IMR-90 (cell line): ENCODE results near the gene GSPT1. TPM values are rescaled to one million over a fixed set of nuclear protein-coding genes. Genes with fewer than 3 reads are reported as not detected.

ENCODE experiments used
- ATAC-seq: fragments of 200-7000 bp; cut with Tn5 transposase; 2 replicates; pipeline ENCODE4 v1.9.1; 2020; ENCODE audit warnings: low read depth, mild to moderate bottlenecking, moderate library complexity
- BruUV-seq: library from RNA; stranded (reverse); fragments of 400-500 nt; replicated peaks from 2 replicates; lab custom pipeline; 2021; lab: Mats Ljungman, UMichigan
- CTCF ChIA-PET: fragments of 300-600 bp; formaldehyde crosslinking; extraction: SDS; loops from one replicate; lab custom pipeline; 2021; ENCODE audit warnings: antibody characterized with exemption; lab: Yijun Ruan, JAX
- POLR2A ChIA-PET: fragments of 300-600 bp; sonication (Branson Sonifier 250); formaldehyde crosslinking; loops from one replicate; lab custom pipeline; 2022; ENCODE audit warnings: antibody characterized with exemption; ENCODE audit not compliant: unreplicated experiment; lab: Charles Lee
- DNase-seq: peaks from one replicate; pipeline ENCODE4 v3.0.0; 2013
- H2AFZ ChIP-seq: replicated peaks from 2 replicates; pipeline ENCODE3; 2013; ENCODE audit warnings: low read length, mild to moderate bottlenecking; ENCODE audit not compliant: poor library complexity
- H2AK5ac ChIP-seq: 2 replicates; pipeline ENCODE4 v1.6.1; 2013; ENCODE audit warnings: low read depth, low read length, inconsistent platforms
- H2AK9ac ChIP-seq: replicated peaks from 2 replicates; pipeline ENCODE3; 2013; ENCODE audit warnings: mild to moderate bottlenecking, low read depth, low read length, moderate library complexity; ENCODE audit not compliant: poor library complexity
- H2BK120ac ChIP-seq: 2 replicates; pipeline ENCODE4 v1.6.1; 2013; ENCODE audit warnings: low read depth, low read length, inconsistent platforms
- H2BK15ac ChIP-seq: 3 replicates; pipeline ENCODE4 v1.6.1; 2013; ENCODE audit warnings: low read depth, low read length, inconsistent platforms
- H2BK20ac ChIP-seq: 2 replicates; pipeline ENCODE4 v1.6.1; 2013; ENCODE audit warnings: low read depth, mild to moderate bottlenecking, inconsistent platforms, low read length, moderate library complexity
- H2BK5ac ChIP-seq: 2 replicates; pipeline ENCODE4 v1.6.1; 2013; ENCODE audit warnings: mild to moderate bottlenecking, low read depth, low read length, inconsistent platforms; ENCODE audit not compliant: poor library complexity, severe bottlenecking
- H3K14ac ChIP-seq: replicated peaks from 2 replicates; pipeline ENCODE4 v1.6.1; 2013; ENCODE audit warnings: low read depth, low read length, inconsistent platforms
- H3K18ac ChIP-seq: 2 replicates; pipeline ENCODE4 v1.6.1; 2013; ENCODE audit warnings: low read depth, low read length, control low read depth
- H3K23ac ChIP-seq: 2 replicates; pipeline ENCODE4 v1.6.1; 2013; ENCODE audit warnings: low read depth, low read length, inconsistent platforms
- H3K27ac ChIP-seq: 2 replicates; pipeline ENCODE4 v1.5.1; 2013; ENCODE audit warnings: mild to moderate bottlenecking, control low read depth, low read length; ENCODE audit not compliant: insufficient read depth
- H3K27me3 ChIP-seq: 2 replicates; pipeline ENCODE4 v1.6.1; 2013; ENCODE audit warnings: low read length; ENCODE audit not compliant: control insufficient read depth, insufficient read depth
- H3K36me3 ChIP-seq: 2 replicates; pipeline ENCODE4 v1.6.1; 2013; ENCODE audit warnings: low read length, mixed read lengths; ENCODE audit not compliant: control insufficient read depth, insufficient read depth
- H3K4ac ChIP-seq: 2 replicates; pipeline ENCODE4 v1.6.1; 2013; ENCODE audit warnings: low read depth, low read length, inconsistent platforms
- H3K4me1 ChIP-seq: 2 replicates; pipeline ENCODE4 v1.6.1; 2013; ENCODE audit warnings: low read length, mixed read lengths; ENCODE audit not compliant: control insufficient read depth, insufficient read depth
- H3K4me2 ChIP-seq: 2 replicates; pipeline ENCODE4 v1.6.1; 2013; ENCODE audit warnings: low read depth, mild to moderate bottlenecking, control low read depth, low read length, moderate library complexity
- H3K4me3 ChIP-seq: 2 replicates; pipeline ENCODE4 v1.5.1; 2013; ENCODE audit warnings: low read depth, mild to moderate bottlenecking, control low read depth, low read length, moderate library complexity; ENCODE audit not compliant: insufficient read depth
- H3K56ac ChIP-seq: 2 replicates; pipeline ENCODE4 v1.6.1; 2013; ENCODE audit warnings: low read length, inconsistent platforms; ENCODE audit not compliant: insufficient read depth; ENCODE audit errors: extremely low read depth
- H3K79me1 ChIP-seq, 2 experiments: 2 replicates each; pipeline ENCODE4 v1.6.1; 2013; ENCODE audit warnings: low read length in 2 of 2, inconsistent platforms in 1 of 2, low read depth in 1 of 2
- H3K9ac ChIP-seq: 2 replicates; pipeline ENCODE4 v1.6.1; 2013; ENCODE audit warnings: low read depth, low read length, control low read depth
- H3K9me1 ChIP-seq: 2 replicates; pipeline ENCODE4 v1.6.1; 2013; ENCODE audit warnings: low read length, inconsistent platforms; ENCODE audit not compliant: insufficient read depth
- H3K9me3 ChIP-seq: 2 replicates; pipeline ENCODE4 v1.6.1; 2013; ENCODE audit warnings: low read length; ENCODE audit not compliant: control insufficient read depth, insufficient read depth
- H4K20me1 ChIP-seq: 2 replicates; pipeline ENCODE4 v1.6.1; 2013; ENCODE audit warnings: low read length, inconsistent platforms; ENCODE audit not compliant: insufficient read depth
- H4K5ac ChIP-seq: 2 replicates; pipeline ENCODE4 v1.6.1; 2013; ENCODE audit warnings: mild to moderate bottlenecking, low read depth, low read length, control low read depth
- H4K8ac ChIP-seq, 2 experiments: 2 replicates each; pipeline ENCODE4 v1.6.1; 2013; ENCODE audit warnings: low read depth in 2 of 2, low read length in 2 of 2, control low read depth in 1 of 2, inconsistent platforms in 1 of 2
- H4K91ac ChIP-seq: 2 replicates; pipeline ENCODE4 v1.6.1; 2013; ENCODE audit warnings: low read depth, low read length, inconsistent platforms; ENCODE audit not compliant: insufficient read depth
- FOS ChIP-seq: fragments of 150-350 bp; IDR thresholded peaks from 2 replicates; pipeline ENCODE4 v1.6.1; 2016; ENCODE audit warnings: low read depth, low read length
- POLR2A ChIP-seq: IDR thresholded peaks from 2 replicates; pipeline ENCODE4 v1.6.1; 2012; ENCODE audit warnings: mild to moderate bottlenecking, low read depth, low read length
- WGBS, 2 experiments: methylation state at CpG; one replicate each; pipeline versions ENCODE4 v1.1.5 to v1.1.7; 2013; ENCODE audit warnings: missing lambda C conversion rate in 2 of 2; ENCODE audit not compliant: insufficient read length in 1 of 2; ENCODE audit errors: extremely low coverage in 2 of 2; 5-methylcytosine and 5-hydroxymethylcytosine counted together
- dilution Hi-C: fragments of 300-500 bp; cut with HindIII; formaldehyde crosslinking; loops from one replicate; pipeline ENCODE4 v1.14.3; 2018; ENCODE audit warnings: low sequenced_read_pairs; ENCODE audit not compliant: unreplicated experiment
- in situ Hi-C: fragments of 300-500 bp; cut with MboI; formaldehyde crosslinking; loops from 3 replicates; pipeline ENCODE4 v1.14.3; 2019; ENCODE audit warnings: low sequenced_read_pairs, inconsistent platforms, mixed read lengths
- intact Hi-C: fragments of 100-400 bp; cut with micrococcal nuclease; formaldehyde crosslinking; loops from 2 replicates; pipeline ENCODE4 v1.10.0; 2022
- polyA plus RNA-seq, 3 experiments: library from polyadenylated mRNA; depleted of rRNA; stranded (reverse); fragments of >200 nt; gene quantifications; 2 replicates each; pipeline ENCODE4 v1.2.3, GENCODE V29; 2012; ENCODE audit warnings: low replicate concordance in 1 of 3
- total RNA-seq: library from RNA; depleted of rRNA; stranded (reverse); fragments of >200 nt; gene quantifications from 2 replicates; pipeline ENCODE4 v1.2.3, GENCODE V29; 2012

The GSPT1 gene
- total and polyA plus RNA-seq, 2 of the 4 experiments (the other 2 are of a cell fraction) = 76.3 to 84.8 TPM

GRCh38 chr16:11857161-11857560 is 58.6 kb downstream of the GSPT1 start:
- Histone ChIP-seq H3K4me2 (no peak overlapping the region), H3K27ac (no peak overlapping the region), H3K79me1 (peaks cover 15 to 69% of the 10 kb centered on the region in 2 experiments), H3K27me3 (no peaks in the 10 kb centered on the region), H3K9me1 (0 out of 2 replicates have a peak, but pooled peaks cover 2% of the 10 kb centered on the region), H3K4ac (no peak overlapping the region), H3K9ac (no peak overlapping the region), H4K20me1 (peaks cover 19% of the 10 kb centered on the region; the same call in 1 of the 2 replicates), H3K9me3 (no peaks in the 10 kb centered on the region), H3K4me1 (no peaks in the 10 kb centered on the region; the same call in 1 of the 2 replicates), H3K4me3 (no peak overlapping the region), H3K23ac (no peak overlapping the region), H3K14ac (no peak overlapping the region), H3K56ac (no peak overlapping the region), H4K91ac (no peak overlapping the region), H2AK5ac (no peak overlapping the region), H2BK120ac (no peak overlapping the region), H2AK9ac (no peak overlapping the region), H2BK5ac (no peak overlapping the region), H4K5ac (no peak overlapping the region), H2BK15ac (no peak overlapping the region), H2AFZ (no peak overlapping the region), H3K18ac (no peak overlapping the region), H4K8ac (no peak overlapping the region), H2BK20ac (no peak overlapping the region), H3K36me3 (no peaks in the 10 kb centered on the region; the same call in 1 of the 2 replicates)
- in situ Hi-C loops (no loop called here), intact Hi-C loops (loop anchor here (10.0 kb wide), 1 partner anchor 118 kb away; the partner anchor contains the start of gene SNX29), dilution Hi-C loops (no loop called here)
- no CpG with 5 or more reads among the region's 4 CpGs for WGBS, 2 experiments
- peak; percentile 58; the same call in 1 of the 2 replicates for TF ChIP-seq FOS
- no peak for TF ChIP-seq POLR2A
- no TSS peak for BruUV-seq
- ATAC-seq (peak; percentile 87), DNase-seq (peak; percentile 70)
- ChIA-PET POLR2A (no interaction called here), CTCF (no interaction called here)
